Keratinocyte (primary cell): ENCODE results near the gene SENP1. TPM values are rescaled to one million over a fixed set of nuclear protein-coding genes. Genes with fewer than 3 reads are reported as not detected.

Experiments used
- DNase-seq: peaks from one replicate; pipeline ENCODE4 v3.0.0-alpha.2; 2011; ENCODE audit warnings: low read depth, missing footprints, low spot score
- FAIRE-seq: peaks from 2 replicates; lab custom pipeline; 2011; peaks lifted over from hg19 to GRCh38; lab: Jason Lieb, UNC
- H2AFZ ChIP-seq: 2 replicates; pipeline ENCODE4 v1.6.0; 2012; ENCODE audit warnings: low read length, control low read depth, inconsistent platforms; ENCODE audit not compliant: control insufficient read depth
- H3K27ac ChIP-seq: 2 replicates; pipeline ENCODE4 v1.5.1; 2011; ENCODE audit warnings: low read length; ENCODE audit not compliant: control insufficient read depth, insufficient read depth
- H3K27me3 ChIP-seq: 3 replicates; pipeline ENCODE4 v1.6.0; 2011; ENCODE audit warnings: low read length; ENCODE audit not compliant: control insufficient read depth, insufficient read depth; ENCODE audit errors: extremely low read depth
- H3K36me3 ChIP-seq, 2 experiments: 2 replicates in 1 of 2; 3 replicates in 1 of 2; pipeline ENCODE4 v1.5.1; 2011; ENCODE audit warnings: low read length in 2 of 2, mild to moderate bottlenecking in 1 of 2; ENCODE audit not compliant: control insufficient read depth in 2 of 2, insufficient read depth in 2 of 2; ENCODE audit errors: extremely low read depth in 1 of 2
- H3K4me1 ChIP-seq: 3 replicates; pipeline ENCODE4 v1.5.1; 2011; ENCODE audit warnings: low read length; ENCODE audit not compliant: control insufficient read depth, insufficient read depth; ENCODE audit errors: extremely low read depth
- H3K4me2 ChIP-seq: 3 replicates; pipeline ENCODE4 v1.6.0; 2011; ENCODE audit warnings: low read depth, low read length; ENCODE audit not compliant: control insufficient read depth, insufficient read depth; ENCODE audit errors: extremely low read depth
- H3K4me3 ChIP-seq, 3 experiments: fragments of 200-600 bp in 1 of 3; sonication (generic) in 1 of 3; 2 replicates in 2 of 3; 3 replicates in 1 of 3; pipeline ENCODE4 v1.5.1; 2011 to 2016; ENCODE audit warnings: low read length in 3 of 3, mild to moderate bottlenecking in 3 of 3, control low read depth in 2 of 3, inconsistent platforms in 1 of 3, low read depth in 1 of 3, mixed read lengths in 1 of 3, mixed run types in 1 of 3, moderate library complexity in 1 of 3; ENCODE audit not compliant: control insufficient read depth in 2 of 3, insufficient read depth in 2 of 3; ENCODE audit errors: extremely low read depth in 1 of 3
- H3K79me2 ChIP-seq: 2 replicates; pipeline ENCODE4 v1.6.0; 2012; ENCODE audit warnings: low read length; ENCODE audit not compliant: control insufficient read depth, insufficient read depth
- H3K9ac ChIP-seq: 3 replicates; pipeline ENCODE4 v1.6.0; 2011; ENCODE audit warnings: low read length; ENCODE audit not compliant: control insufficient read depth, insufficient read depth; ENCODE audit errors: extremely low read depth
- H3K9me1 ChIP-seq: 3 replicates; pipeline ENCODE4 v1.6.0; 2011; ENCODE audit warnings: low read length; ENCODE audit not compliant: control insufficient read depth, insufficient read depth; ENCODE audit errors: extremely low read depth
- H3K9me3 ChIP-seq: 2 replicates; pipeline ENCODE4 v1.5.1; 2012; ENCODE audit warnings: low read depth, low read length; ENCODE audit not compliant: control insufficient read depth
- H4K20me1 ChIP-seq: 3 replicates; pipeline ENCODE4 v1.6.0; 2011; ENCODE audit warnings: low read length; ENCODE audit not compliant: control insufficient read depth, insufficient read depth; ENCODE audit errors: extremely low read depth
- CTCF ChIP-seq, 3 experiments: IDR thresholded peaks in 1 of 3; conservative IDR thresholded peaks in 1 of 3; optimal IDR thresholded peaks in 1 of 3; 2 replicates in 2 of 3; 3 replicates in 1 of 3; pipeline versions ENCODE3 to v1.5.1; 2011; ENCODE audit warnings: low read length in 3 of 3, mild to moderate bottlenecking in 3 of 3, moderate library complexity in 2 of 3, control low read depth in 1 of 3, inconsistent platforms in 1 of 3; ENCODE audit not compliant: insufficient read depth in 2 of 3; ENCODE audit errors: extremely low read depth in 1 of 3
- EZH2 ChIP-seq: IDR thresholded peaks from one replicate; pipeline ENCODE4 v1.6.1; 2012; ENCODE audit warnings: inconsistent platforms, mild to moderate bottlenecking, low read length, moderate library complexity
- dilution Hi-C: fragments of 300-500 bp; cut with MboI; formaldehyde crosslinking; loops from one replicate; pipeline ENCODE4 v1.7.0; 2020; ENCODE audit warnings: low sequenced_read_pairs; ENCODE audit not compliant: extremely low pct_ligation_motif_present
- polyA plus RNA-seq, 5 experiments: library from polyadenylated mRNA; depleted of rRNA in 3 of 5; stranded (reverse) in 3 of 5; stranded (forward) in 1 of 5; unstranded in 1 of 5; fragments of >200 nt; gene quantifications; 1 replicate in 1 of 5; 2 replicates in 3 of 5; 3 replicates in 1 of 5; pipeline versions ENCODE4 v1.2.1 to v1.2.3, GENCODE V29; 2011 to 2012; ENCODE audit warnings: missing spikeins in 2 of 5, low read depth in 1 of 5, low replicate concordance in 1 of 5

SENP1 gene
- polyA plus RNA-seq, 1 donor (not counting 4 experiments of a cell fraction or from before 2014, with no cell fraction given), result 15.4 TPM

- no peak overlapping the region for H3K4me3 ChIP-seq
- no peaks in the 10 kb centered on the region for H3K36me3 ChIP-seq
- dilution Hi-C loops, result no loop called here
- H3K4me2 ChIP-seq, result no peak overlapping the region
- TF ChIP-seq EZH2, result no peak
- no peak for TF ChIP-seq CTCF (optimal IDR thresholded peaks at IDR 0.05 in 1 of 3, IDR thresholded peaks at IDR 0.05 in 1 of 3, conservative IDR thresholded peaks at IDR 0.05 in 1 of 3; ENCODE audit: extremely low read depth in 1 of 3, insufficient read depth in 2 of 3, low read length in 3 of 3)
- no peak overlapping the region for H2AFZ ChIP-seq
- no peaks in the 10 kb centered on the region for H3K9me1 ChIP-seq
- peaks cover 3% of the 10 kb centered on the region for H3K4me1 ChIP-seq
- no peak for DNase-seq
- H3K27me3 ChIP-seq, result peaks cover 4% of the 10 kb centered on the region
- H4K20me1 ChIP-seq, result no peaks in the 10 kb centered on the region
- H3K79me2 ChIP-seq, result no peaks in the 10 kb centered on the region
- H3K9me3 ChIP-seq, result no peaks in the 10 kb centered on the region
- no peak overlapping the region for H3K27ac ChIP-seq
- no peak overlapping the region for H3K9ac ChIP-seq
- no peak for FAIRE-seq
Observed at GRCh38 chr12:48026060-48026827, 79.6 kb downstream of the SENP1 start.

DNA sequence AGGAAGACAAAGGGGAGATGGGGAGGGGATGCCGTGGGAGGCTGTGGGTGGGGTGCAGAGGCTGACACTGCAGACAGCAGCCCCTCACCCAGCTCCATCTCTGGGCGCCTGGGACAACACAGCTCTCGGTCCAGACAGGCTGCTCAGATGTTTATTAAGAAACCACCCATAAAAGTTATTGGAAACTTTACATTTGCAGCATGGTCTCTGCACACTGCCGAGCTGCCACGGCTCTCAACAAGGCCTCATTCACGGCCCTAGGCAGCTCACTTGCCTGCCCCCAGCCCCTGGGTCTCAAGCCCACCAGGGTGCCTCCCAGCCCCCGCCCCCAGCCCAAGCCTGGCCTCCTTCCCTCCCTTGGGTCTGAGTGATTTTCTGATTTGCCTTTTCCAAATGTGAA is 80.6 kb downstream of the SENP1 start:
- Histone ChIP-seq H3K4me1 (no peaks in the 10 kb centered on the region), H3K9me1 (no peaks in the 10 kb centered on the region), H4K20me1 (no peaks in the 10 kb centered on the region), H3K79me2 (no peaks in the 10 kb centered on the region), H3K4me2 (no peak overlapping the region), H3K9me3 (no peaks in the 10 kb centered on the region), H2AFZ (no peak overlapping the region), H3K27ac (no peak overlapping the region), H3K36me3 (no peaks in the 10 kb centered on the region), H3K27me3 (peaks cover 4% of the 10 kb centered on the region), H3K4me3 (no peak overlapping the region), H3K9ac (no peak overlapping the region)
- no peak for DNase-seq
- no peak for FAIRE-seq
- TF ChIP-seq CTCF (optimal IDR thresholded peaks at IDR 0.05 in 1 of 3, IDR thresholded peaks at IDR 0.05 in 1 of 3, conservative IDR thresholded peaks at IDR 0.05 in 1 of 3; ENCODE audit: extremely low read depth in 1 of 3, insufficient read depth in 2 of 3, low read length in 3 of 3) (no peak), EZH2 (no peak)
- dilution Hi-C loops, result no loop called here
